ENCODE results near the gene PPP6R3. TPM values are rescaled to one million over a fixed set of nuclear protein-coding genes. Genes with fewer than 3 reads are reported as not detected.

The PPP6R3 gene
- polyA plus RNA-seq, 1 donor (not counting 4 experiments of a cell fraction or from before 2014, with no cell fraction given) = 50.2 TPM

DNA sequence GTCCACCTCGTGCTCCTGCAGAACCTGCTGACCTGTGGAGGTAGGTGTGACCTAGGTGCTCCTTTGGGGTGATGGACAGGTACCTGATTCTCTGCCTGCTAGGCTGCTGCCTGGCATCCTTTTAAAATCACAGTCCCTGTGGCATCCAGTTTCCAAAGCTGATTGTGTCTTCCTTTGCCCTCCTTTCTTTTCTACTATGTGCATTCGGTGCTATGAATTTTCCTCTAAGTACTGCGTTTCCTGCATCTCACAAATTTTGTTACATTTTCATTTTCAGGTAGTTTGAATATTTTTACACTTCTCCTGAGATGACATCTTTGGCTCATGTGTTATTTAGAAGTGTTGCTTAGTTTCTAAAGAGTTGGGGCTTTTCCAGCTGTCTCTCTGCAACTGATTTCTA, 30.9 kb upstream of the PPP6R3 start:
- Histone ChIP-seq H3K9me1 (ENCODE audit: control insufficient read depth, extremely low read depth, insufficient read depth, low read length) (no peaks in the 10 kb centered on the region), H4K20me1 (ENCODE audit: control insufficient read depth, extremely low read depth, insufficient read depth, low read length) (no peaks in the 10 kb centered on the region), H3K27ac (ENCODE audit: control insufficient read depth, insufficient read depth, low read length) (no peak overlapping the region), H2AFZ (ENCODE audit: control insufficient read depth, low read length) (no peak overlapping the region), H3K9me3 (ENCODE audit: control insufficient read depth, low read depth, low read length) (peaks cover 8% of the 10 kb centered on the region), H3K79me2 (ENCODE audit: control insufficient read depth, insufficient read depth, low read length) (no peaks in the 10 kb centered on the region), H3K27me3 (ENCODE audit: control insufficient read depth, extremely low read depth, insufficient read depth, low read length) (no peaks in the 10 kb centered on the region), H3K9ac (ENCODE audit: control insufficient read depth, extremely low read depth, insufficient read depth, low read length) (no peak overlapping the region), H3K4me3 (ENCODE audit: control insufficient read depth in 2 of 3, extremely low read depth in 1 of 3, insufficient read depth in 2 of 3, low read depth in 1 of 3, low read length in 3 of 3) (no peak overlapping the region), H3K4me2 (ENCODE audit: control insufficient read depth, extremely low read depth, insufficient read depth, low read depth, low read length) (no peak overlapping the region), H3K4me1 (ENCODE audit: control insufficient read depth, extremely low read depth, insufficient read depth, low read length) (no peaks in the 10 kb centered on the region), H3K36me3 (ENCODE audit: control insufficient read depth in 2 of 2, extremely low read depth in 1 of 2, insufficient read depth in 2 of 2, low read length in 2 of 2) (peaks cover 21 to 28% of the 10 kb centered on the region in 2 experiments)
- FAIRE-seq (no peak), DNase-seq (ENCODE audit: low read depth, low spot score) (no peak)
- TF ChIP-seq, protein P1, sequence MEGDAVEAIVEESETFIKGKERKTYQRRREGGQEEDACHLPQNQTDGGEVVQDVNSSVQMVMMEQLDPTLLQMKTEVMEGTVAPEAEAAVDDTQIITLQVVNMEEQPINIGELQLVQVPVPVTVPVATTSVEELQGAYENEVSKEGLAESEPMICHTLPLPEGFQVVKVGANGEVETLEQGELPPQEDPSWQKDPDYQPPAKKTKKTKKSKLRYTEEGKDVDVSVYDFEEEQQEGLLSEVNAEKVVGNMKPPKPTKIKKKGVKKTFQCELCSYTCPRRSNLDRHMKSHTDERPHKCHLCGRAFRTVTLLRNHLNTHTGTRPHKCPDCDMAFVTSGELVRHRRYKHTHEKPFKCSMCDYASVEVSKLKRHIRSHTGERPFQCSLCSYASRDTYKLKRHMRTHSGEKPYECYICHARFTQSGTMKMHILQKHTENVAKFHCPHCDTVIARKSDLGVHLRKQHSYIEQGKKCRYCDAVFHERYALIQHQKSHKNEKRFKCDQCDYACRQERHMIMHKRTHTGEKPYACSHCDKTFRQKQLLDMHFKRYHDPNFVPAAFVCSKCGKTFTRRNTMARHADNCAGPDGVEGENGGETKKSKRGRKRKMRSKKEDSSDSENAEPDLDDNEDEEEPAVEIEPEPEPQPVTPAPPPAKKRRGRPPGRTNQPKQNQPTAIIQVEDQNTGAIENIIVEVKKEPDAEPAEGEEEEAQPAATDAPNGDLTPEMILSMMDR (optimal IDR thresholded peaks at IDR 0.05 in 1 of 3, IDR thresholded peaks at IDR 0.05 in 1 of 3, conservative IDR thresholded peaks at IDR 0.05 in 1 of 3; ENCODE audit: extremely low read depth in 1 of 3, insufficient read depth in 2 of 3, low read length in 3 of 3) = no peak
- no peak for TF ChIP-seq EZH2 (IDR thresholded peaks at IDR 0.05; ENCODE audit: low read length)
- dilution Hi-C loops (cut with MboI; ENCODE audit: extremely low pct_ligation_motif_present, low sequenced_read_pairs) = no loop called here

DNA sequence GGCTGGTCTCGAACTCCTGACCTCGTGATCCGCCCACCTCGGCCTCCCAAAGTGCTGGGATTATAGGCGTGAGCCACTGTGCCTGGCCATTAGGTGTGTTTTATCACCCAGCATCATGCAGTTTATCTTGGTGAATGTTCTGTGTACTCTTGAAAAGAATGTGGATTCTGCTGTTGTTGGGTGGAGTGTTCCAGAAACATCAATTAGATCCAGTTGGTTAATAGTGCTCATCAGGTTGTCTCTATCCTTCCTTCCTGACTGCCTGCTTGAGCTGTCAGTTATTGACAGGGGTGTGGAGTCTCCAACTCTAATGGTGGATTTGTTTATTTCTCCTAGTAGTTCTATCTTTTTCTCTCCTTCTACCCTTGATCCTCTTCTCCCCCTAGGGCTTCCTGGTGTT, 30.2 kb upstream of the PPP6R3 start:
- Histone ChIP-seq H3K36me3 (ENCODE audit: control insufficient read depth in 2 of 2, extremely low read depth in 1 of 2, insufficient read depth in 2 of 2, low read length in 2 of 2) (peaks cover 21 to 28% of the 10 kb centered on the region in 2 experiments), H3K79me2 (ENCODE audit: control insufficient read depth, insufficient read depth, low read length) (no peaks in the 10 kb centered on the region), H3K9ac (ENCODE audit: control insufficient read depth, extremely low read depth, insufficient read depth, low read length) (no peak overlapping the region), H3K9me1 (ENCODE audit: control insufficient read depth, extremely low read depth, insufficient read depth, low read length) (no peaks in the 10 kb centered on the region), H4K20me1 (ENCODE audit: control insufficient read depth, extremely low read depth, insufficient read depth, low read length) (no peaks in the 10 kb centered on the region), H2AFZ (ENCODE audit: control insufficient read depth, low read length) (no peak overlapping the region), H3K27me3 (ENCODE audit: control insufficient read depth, extremely low read depth, insufficient read depth, low read length) (no peaks in the 10 kb centered on the region), H3K4me3 (ENCODE audit: control insufficient read depth in 2 of 3, extremely low read depth in 1 of 3, insufficient read depth in 2 of 3, low read depth in 1 of 3, low read length in 3 of 3) (no peak overlapping the region), H3K27ac (ENCODE audit: control insufficient read depth, insufficient read depth, low read length) (no peak overlapping the region), H3K9me3 (ENCODE audit: control insufficient read depth, low read depth, low read length) (peaks cover 8% of the 10 kb centered on the region), H3K4me1 (ENCODE audit: control insufficient read depth, extremely low read depth, insufficient read depth, low read length) (no peaks in the 10 kb centered on the region), H3K4me2 (ENCODE audit: control insufficient read depth, extremely low read depth, insufficient read depth, low read depth, low read length) (no peak overlapping the region)
- TF ChIP-seq EZH2 (IDR thresholded peaks at IDR 0.05; ENCODE audit: low read length) = no peak
- TF ChIP-seq, protein P1 (optimal IDR thresholded peaks at IDR 0.05 in 1 of 3, IDR thresholded peaks at IDR 0.05 in 1 of 3, conservative IDR thresholded peaks at IDR 0.05 in 1 of 3; ENCODE audit: extremely low read depth in 1 of 3, insufficient read depth in 2 of 3, low read length in 3 of 3) = no peak
- dilution Hi-C loops (cut with MboI; ENCODE audit: extremely low pct_ligation_motif_present, low sequenced_read_pairs) = no loop called here
- DNase-seq (ENCODE audit: low read depth, low spot score) (no peak), FAIRE-seq (no peak)
